Measurements from ENCODE around the gene SPINT3.
A peak's percentile ranks its signal among the peaks of the same experiment; 100 is the strongest.
"Not testable (repeated sequence)": the region's sequence is repeated elsewhere in the genome, so short reads cannot be mapped to it uniquely, and the experiment has no call there.

SPINT3 gene

GRCh38 chr20:45479822-45480221 lies 35.6 kb downstream of the SPINT3 start:
- TF ChIP-seq EZH2phosphoT487 (IDR thresholded peaks at IDR 0.05; ENCODE audit: low read length) = no peak
- no peak for TF ChIP-seq EZH2 (optimal IDR thresholded peaks at IDR 0.05; ENCODE audit: low read depth, low read length)
- TF ChIP-seq, protein P1, sequence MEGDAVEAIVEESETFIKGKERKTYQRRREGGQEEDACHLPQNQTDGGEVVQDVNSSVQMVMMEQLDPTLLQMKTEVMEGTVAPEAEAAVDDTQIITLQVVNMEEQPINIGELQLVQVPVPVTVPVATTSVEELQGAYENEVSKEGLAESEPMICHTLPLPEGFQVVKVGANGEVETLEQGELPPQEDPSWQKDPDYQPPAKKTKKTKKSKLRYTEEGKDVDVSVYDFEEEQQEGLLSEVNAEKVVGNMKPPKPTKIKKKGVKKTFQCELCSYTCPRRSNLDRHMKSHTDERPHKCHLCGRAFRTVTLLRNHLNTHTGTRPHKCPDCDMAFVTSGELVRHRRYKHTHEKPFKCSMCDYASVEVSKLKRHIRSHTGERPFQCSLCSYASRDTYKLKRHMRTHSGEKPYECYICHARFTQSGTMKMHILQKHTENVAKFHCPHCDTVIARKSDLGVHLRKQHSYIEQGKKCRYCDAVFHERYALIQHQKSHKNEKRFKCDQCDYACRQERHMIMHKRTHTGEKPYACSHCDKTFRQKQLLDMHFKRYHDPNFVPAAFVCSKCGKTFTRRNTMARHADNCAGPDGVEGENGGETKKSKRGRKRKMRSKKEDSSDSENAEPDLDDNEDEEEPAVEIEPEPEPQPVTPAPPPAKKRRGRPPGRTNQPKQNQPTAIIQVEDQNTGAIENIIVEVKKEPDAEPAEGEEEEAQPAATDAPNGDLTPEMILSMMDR (IDR thresholded peaks at IDR 0.05; ENCODE audit: low read length) = no peak
- H3K4me3 ChIP-seq (ENCODE audit: low read length) = no peak overlapping the region
- no peaks in the 10 kb centered on the region for H3K36me3 ChIP-seq (replicated peaks; ENCODE audit: insufficient read depth, low read length)
- H3K27ac ChIP-seq (ENCODE audit: low read length) = no peak overlapping the region
- no peaks in the 10 kb centered on the region for H3K9me2 ChIP-seq (replicated peaks; ENCODE audit: insufficient read depth, low read length)
- H3K4me1 ChIP-seq (ENCODE audit: low read length) = no peaks in the 10 kb centered on the region
- H3K79me2 ChIP-seq (ENCODE audit: low read length) = no peaks in the 10 kb centered on the region
- H3K4me2 ChIP-seq (ENCODE audit: low read depth, low read length) = no peak overlapping the region
- H3F3A ChIP-seq (ENCODE audit: insufficient read depth, low read length) = no peaks in the 10 kb centered on the region
- no peak overlapping the region for H2AFZ ChIP-seq (ENCODE audit: low read length)
- DNase-seq = no peak
- H3K27me3 ChIP-seq (replicated peaks; ENCODE audit: insufficient read depth, low read length) = no peaks in the 10 kb centered on the region
- no peaks in the 10 kb centered on the region for H3K9me3 ChIP-seq (replicated peaks; ENCODE audit: insufficient read depth, low read length)
- no peaks in the 10 kb centered on the region for H4K20me1 ChIP-seq (ENCODE audit: insufficient read depth, low read length)
- H3K9ac ChIP-seq (ENCODE audit: low read length) = no peak overlapping the region

DNA sequence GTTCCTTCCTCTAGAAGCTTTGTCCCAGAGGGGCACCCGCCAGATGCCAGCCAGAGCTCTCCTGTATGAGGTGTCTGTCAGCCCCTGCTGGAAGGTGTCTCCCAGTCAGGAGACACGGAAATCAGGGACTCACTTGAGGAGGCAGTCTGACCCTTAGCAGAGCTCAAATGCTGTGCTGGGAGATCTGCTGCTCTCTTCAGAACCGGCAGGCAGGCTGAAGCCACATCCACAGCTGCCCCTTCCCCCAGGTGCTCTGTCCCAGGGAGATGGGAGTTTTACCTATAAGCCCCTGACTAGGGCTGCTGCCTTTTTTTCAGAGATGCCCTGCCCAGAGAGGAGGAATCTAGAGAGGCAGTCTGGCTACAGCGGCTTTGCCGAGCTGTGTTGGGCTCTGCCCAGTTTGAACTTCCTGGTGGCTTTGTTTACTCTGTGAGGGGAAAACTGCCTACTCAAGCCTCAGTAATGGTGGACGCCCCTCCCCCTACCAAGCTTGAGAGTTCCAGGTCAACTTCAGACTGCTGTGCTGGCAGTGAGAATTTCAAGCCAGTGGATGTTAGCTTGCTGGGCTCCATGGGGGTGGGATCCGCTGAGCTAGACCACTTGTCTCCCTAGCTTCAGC lies 37.8 kb downstream of the SPINT3 start:
- not testable (repeated sequence) for H3K79me2 ChIP-seq (ENCODE audit: low read length); H3K9me2 ChIP-seq (replicated peaks; ENCODE audit: insufficient read depth, low read length); H3K4me1 ChIP-seq (ENCODE audit: low read length); H3K9ac ChIP-seq (ENCODE audit: low read length); H3K4me3 ChIP-seq (ENCODE audit: low read length); H3K36me3 ChIP-seq (replicated peaks; ENCODE audit: insufficient read depth, low read length); DNase-seq; H2AFZ ChIP-seq (ENCODE audit: low read length); H4K20me1 ChIP-seq (ENCODE audit: insufficient read depth, low read length); H3K27ac ChIP-seq (ENCODE audit: low read length); H3K9me3 ChIP-seq (replicated peaks; ENCODE audit: insufficient read depth, low read length); H3K27me3 ChIP-seq (replicated peaks; ENCODE audit: insufficient read depth, low read length); H3K4me2 ChIP-seq (ENCODE audit: low read depth, low read length); H3F3A ChIP-seq (ENCODE audit: insufficient read depth, low read length)

- not testable (repeated sequence) for H4K20me1 ChIP-seq (ENCODE audit: insufficient read depth, low read length); H3K36me3 ChIP-seq (replicated peaks; ENCODE audit: insufficient read depth, low read length); H3K79me2 ChIP-seq (ENCODE audit: low read length); H3K9me3 ChIP-seq (replicated peaks; ENCODE audit: insufficient read depth, low read length); H3K4me1 ChIP-seq (ENCODE audit: low read length); H3K27ac ChIP-seq (ENCODE audit: low read length); H3K27me3 ChIP-seq (replicated peaks; ENCODE audit: insufficient read depth, low read length); H2AFZ ChIP-seq (ENCODE audit: low read length); H3K9ac ChIP-seq (ENCODE audit: low read length); H3K4me3 ChIP-seq (ENCODE audit: low read length); H3K4me2 ChIP-seq (ENCODE audit: low read depth, low read length); H3K9me2 ChIP-seq (replicated peaks; ENCODE audit: insufficient read depth, low read length); H3F3A ChIP-seq (ENCODE audit: insufficient read depth, low read length); DNase-seq
Observed at GRCh38 chr20:45472286-45472685, 43.1 kb downstream of the SPINT3 start.

DNA sequence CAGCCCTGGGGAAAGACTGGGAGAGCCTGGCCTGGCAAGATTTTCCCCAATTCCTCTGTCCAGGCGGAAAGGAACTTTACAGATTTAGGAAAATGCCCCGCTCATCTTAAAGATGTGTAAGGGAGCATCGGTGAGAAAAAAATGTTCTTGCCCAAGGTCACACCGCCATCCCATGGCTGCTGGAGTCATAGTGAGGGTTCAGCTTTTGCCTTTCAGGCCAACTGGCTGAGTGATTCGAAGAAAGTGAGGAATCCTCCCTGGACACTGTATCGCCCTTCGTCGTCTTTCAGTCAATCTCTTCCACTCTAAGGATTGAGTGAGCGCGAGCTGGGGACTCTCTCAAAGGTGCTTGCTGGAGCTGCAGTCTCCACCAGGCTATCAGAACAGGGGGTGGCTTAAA lies 44.5 kb downstream of the SPINT3 start:
- H3K9ac ChIP-seq (ENCODE audit: low read length) = peak overlapping the region; percentile 51; the same call in 1 of the 2 replicates
- H3F3A ChIP-seq (ENCODE audit: insufficient read depth, low read length) = no peaks in the 10 kb centered on the region
- H3K27ac ChIP-seq (ENCODE audit: low read length) = no peak overlapping the region
- H3K4me3 ChIP-seq (ENCODE audit: low read length) = peak overlapping the region; percentile 69
- H3K9me3 ChIP-seq (replicated peaks; ENCODE audit: insufficient read depth, low read length) = no peaks in the 10 kb centered on the region
- no peaks in the 10 kb centered on the region for H3K36me3 ChIP-seq (replicated peaks; ENCODE audit: insufficient read depth, low read length)
- H3K27me3 ChIP-seq (replicated peaks; ENCODE audit: insufficient read depth, low read length) = no peaks in the 10 kb centered on the region
- H3K4me2 ChIP-seq (ENCODE audit: low read depth, low read length) = peak overlapping the region; percentile 99
- H2AFZ ChIP-seq (ENCODE audit: low read length) = peak overlapping the region; percentile 98
- no peaks in the 10 kb centered on the region for H3K9me2 ChIP-seq (replicated peaks; ENCODE audit: insufficient read depth, low read length)
- H4K20me1 ChIP-seq (ENCODE audit: insufficient read depth, low read length) = no peaks in the 10 kb centered on the region
- TF ChIP-seq, protein P1 (IDR thresholded peaks at IDR 0.05; ENCODE audit: low read length) = peak; percentile 42
- no peak for TF ChIP-seq EZH2phosphoT487 (IDR thresholded peaks at IDR 0.05; ENCODE audit: low read length)
- no peaks in the 10 kb centered on the region for H3K4me1 ChIP-seq (ENCODE audit: low read length)
- DNase-seq = peak; percentile 23
- no peaks in the 10 kb centered on the region for H3K79me2 ChIP-seq (ENCODE audit: low read length)

Measured in MM.1S (cell line).